ENCODE results near the gene ZNF506.
"Not testable (repeated sequence)": the region's sequence is repeated elsewhere in the genome, so short reads cannot be mapped to it uniquely, and the experiment has no call there.

The ZNF506 gene

DNA sequence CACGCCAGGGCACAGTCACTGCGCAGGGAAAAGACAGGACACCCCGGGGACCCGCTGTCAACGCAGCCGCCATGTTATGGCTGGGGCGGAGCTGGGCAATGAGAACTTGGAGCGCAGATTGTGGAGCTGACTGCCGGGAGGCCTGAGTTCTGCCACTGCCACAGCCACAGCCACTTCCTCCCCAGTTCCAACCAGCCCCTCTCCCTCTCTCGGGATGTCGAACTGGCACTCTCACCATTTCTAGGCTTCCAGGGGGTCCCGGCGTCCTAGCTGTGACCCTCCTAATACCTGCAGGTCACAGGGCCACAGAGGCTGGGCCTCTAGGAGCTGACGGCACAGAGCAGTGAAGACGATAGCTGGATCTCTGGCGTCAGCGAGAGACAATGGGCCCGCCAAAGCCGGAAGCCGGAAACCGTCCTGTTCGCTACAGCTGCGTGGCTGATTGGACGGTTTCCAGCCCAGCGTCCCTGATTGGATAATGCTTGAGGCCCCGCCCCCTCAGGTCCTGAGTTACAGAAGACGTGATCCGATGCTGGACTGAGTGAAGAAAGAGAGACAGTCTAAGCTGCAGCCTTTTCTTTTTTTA lies at the start of gene ZNF506:
ZNF506 (minus strand) TSS at position 385 of the 586 bp plus-strand sequence; CDS start at position 238, 147 bp downstream.
- peak; percentile 94 to 97 (median 95) for DNase-seq (ENCODE audit: low read depth in 2 of 3, low spot score in 1 of 3)

DNA sequence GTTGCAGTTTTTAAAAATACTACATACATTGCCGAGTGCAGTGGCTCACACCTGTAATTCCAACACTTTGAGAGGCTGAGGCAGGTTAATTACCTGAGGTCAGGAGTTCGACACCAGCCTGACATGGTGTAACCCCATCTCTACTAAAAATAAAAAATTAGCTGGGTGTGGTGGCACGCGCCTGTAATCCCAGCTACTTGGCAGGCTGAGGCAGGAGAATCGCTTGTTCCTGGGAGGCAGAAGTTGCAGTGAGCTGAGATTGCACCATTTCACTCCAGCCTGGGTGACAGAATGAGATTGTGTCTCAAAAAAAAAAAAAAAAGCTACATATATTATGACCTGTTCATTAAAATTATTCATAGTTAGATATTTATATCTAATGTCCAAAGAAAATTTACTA lies 48.5 kb upstream of the ZNF506 start:
- not testable (repeated sequence) for DNase-seq (ENCODE audit: low read depth in 2 of 3, low spot score in 1 of 3)

- DNase-seq (ENCODE audit: low read depth in 2 of 3, low spot score in 1 of 3): peak; percentile 28 to 40 (median 33)
Measured at GRCh38 chr19:19866611-19867248, 45.2 kb upstream of the ZNF506 start.

DNA sequence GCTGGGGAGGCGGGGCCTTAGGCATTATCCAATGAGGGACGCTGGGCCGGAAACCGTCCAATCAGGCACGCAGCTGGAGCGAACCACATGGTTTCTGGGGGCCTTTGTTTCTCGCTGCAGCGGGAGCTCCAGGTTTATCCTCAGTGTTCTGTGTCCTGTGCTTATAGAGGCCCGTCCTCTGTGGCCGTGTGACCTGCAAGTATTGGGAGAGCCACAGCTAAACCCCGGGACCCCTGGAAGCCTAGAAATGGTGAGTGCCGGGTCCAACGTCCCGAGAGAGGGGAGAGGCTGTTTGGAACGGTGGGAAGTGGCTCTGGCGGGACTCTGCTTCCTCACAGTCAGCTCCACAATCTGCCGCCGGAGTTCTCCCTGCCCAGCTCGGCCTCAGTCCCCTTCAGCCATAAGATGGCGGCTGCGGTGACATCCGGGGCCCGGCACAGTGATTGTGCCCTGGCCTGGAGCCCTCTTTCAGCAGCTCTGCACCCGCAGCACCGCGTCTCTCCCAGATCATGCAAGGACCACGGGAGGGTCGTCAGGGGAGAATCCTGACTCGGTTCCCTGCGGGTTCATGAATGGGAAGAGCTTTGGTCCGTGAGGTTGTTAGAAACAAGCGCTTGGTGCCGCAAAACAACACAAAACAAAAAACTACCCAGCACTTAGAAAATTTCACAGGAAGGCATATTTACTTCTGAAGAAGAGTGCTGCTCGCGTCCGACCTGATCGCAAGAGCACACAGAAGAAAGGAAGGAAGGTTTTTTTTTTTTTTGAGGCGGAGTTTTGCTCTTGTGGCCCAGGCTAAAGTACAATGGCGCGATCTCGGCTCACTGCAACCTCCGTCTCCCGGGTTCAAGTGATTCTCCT lies 44.4 kb upstream of the ZNF506 start, which contains the start of gene ZNF253:
ZNF253 (plus strand) TSS at position 133 of the 861 bp plus-strand sequence; CDS start at position 248, 115 bp downstream.
- DNase-seq (ENCODE audit: low read depth in 2 of 3, low spot score in 1 of 3): peak; percentile 92 to 95 (median 93)

DNA sequence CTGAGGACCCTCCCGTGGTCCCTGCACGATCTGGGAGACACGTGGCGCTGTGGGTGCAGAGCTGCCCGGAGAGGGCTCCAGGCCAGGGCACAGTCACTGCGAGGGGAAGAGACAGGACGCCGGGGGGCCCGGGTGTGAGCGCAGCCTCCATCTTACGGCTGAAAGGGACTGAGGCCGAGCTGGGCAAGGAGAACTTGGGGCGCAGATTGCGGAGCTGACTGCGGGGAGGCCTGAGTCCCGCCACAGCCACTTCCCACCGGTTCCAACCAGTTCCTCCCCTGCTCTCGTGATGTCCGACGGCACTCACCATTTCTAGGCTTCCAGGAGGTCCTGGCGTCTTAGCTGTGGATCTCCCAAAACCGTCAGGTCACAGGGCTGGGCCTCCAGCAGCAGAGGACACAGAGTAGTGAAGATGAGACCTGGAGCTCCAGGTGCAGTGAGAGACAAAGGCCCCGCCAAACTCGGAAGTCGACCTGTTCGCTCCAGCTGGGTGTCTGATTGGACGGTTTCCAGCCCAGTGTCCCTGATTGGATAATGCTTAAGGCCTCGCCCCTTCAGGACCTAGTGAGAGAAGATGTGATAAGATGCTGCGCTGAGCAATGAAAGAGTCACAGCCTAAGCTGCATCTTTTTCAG lies 39.3 kb upstream of the ZNF506 start:
- DNase-seq (ENCODE audit: low read depth in 2 of 3, low spot score in 1 of 3): peak in 1 of 3 donors; percentile 35

GRCh38 chr19:19858751-19859150 lies 37.2 kb upstream of the ZNF506 start:
- DNase-seq (ENCODE audit: low read depth in 2 of 3, low spot score in 1 of 3): no peak

- not testable (repeated sequence) for DNase-seq (ENCODE audit: low read depth in 2 of 3, low spot score in 1 of 3)
Measured at GRCh38 chr19:19851740-19852139, 30.2 kb upstream of the ZNF506 start.

DNA sequence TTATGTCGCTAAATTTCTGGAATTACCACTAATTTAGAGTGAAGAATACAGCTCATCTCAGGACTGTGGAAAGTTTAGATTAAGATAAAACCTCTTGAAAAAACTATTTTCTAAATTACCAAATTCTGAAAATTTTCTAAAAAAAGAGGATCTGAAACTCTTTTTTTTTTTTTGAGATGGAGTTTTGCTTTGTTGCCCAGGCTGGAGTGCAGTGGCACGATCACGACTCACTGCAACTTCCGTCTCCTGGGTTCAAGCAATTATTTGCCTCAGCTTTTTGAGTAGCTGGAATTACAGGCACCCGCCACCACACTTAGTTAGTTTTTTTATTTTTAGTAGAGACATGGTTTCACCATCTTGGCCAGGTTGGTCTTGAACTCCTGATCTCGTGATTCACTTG lies 27.5 kb upstream of the ZNF506 start:
- no peak for DNase-seq (ENCODE audit: low read depth in 2 of 3, low spot score in 1 of 3)

- DNase-seq (ENCODE audit: low read depth in 2 of 3, low spot score in 1 of 3): no peak
Measured at GRCh38 chr19:19847781-19848180, 26.2 kb upstream of the ZNF506 start.

DNA sequence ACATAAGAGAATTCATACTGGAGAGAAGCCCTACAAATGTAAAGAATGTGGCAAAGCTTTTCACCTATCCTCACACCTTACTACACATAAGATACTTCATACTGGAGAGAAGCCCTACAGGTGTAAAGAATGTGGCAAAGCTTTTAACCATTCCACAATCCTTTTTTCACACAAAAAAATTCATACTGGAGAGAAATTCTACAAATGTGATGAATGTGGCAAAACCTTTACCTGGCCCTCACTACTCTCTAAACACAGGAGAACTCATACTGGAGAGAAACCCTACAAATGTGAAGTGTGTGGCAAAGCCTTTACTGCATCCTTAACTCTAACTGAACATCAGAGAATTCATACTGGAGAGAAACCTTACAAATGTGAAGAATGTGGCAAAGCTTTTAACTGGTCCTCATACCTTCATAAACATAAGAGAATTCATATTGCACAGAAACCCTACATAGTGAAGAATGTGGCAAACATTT lies 14.0 kb upstream of the ZNF506 start:
- DNase-seq (ENCODE audit: low read depth in 2 of 3, low spot score in 1 of 3): no peak

DNA sequence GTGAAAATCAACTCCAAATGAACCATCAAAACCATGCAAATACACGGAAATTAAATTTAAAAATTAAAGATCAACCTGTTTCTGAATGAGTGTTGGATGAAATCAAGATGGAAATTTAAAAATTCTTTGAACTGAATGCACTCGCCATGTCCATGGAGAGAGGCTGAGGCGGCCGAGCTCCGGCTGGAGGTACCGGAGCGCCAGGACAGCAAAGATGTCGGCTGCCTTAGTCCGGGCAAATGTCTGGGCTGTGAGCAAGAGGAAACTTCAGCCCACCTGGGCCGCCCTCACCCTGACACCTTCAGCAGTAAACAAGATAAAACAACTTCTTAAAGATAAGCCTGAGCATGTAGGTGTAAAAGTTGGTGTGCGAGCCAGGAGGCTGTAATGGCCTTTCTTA lies 5.3 kb upstream of the ZNF506 start:
- DNase-seq (ENCODE audit: low read depth in 2 of 3, low spot score in 1 of 3): no peak

- no peak for DNase-seq (ENCODE audit: low read depth in 2 of 3, low spot score in 1 of 3)
Measured at GRCh38 chr19:19823916-19824315, 2.4 kb upstream of the ZNF506 start.

DNA sequence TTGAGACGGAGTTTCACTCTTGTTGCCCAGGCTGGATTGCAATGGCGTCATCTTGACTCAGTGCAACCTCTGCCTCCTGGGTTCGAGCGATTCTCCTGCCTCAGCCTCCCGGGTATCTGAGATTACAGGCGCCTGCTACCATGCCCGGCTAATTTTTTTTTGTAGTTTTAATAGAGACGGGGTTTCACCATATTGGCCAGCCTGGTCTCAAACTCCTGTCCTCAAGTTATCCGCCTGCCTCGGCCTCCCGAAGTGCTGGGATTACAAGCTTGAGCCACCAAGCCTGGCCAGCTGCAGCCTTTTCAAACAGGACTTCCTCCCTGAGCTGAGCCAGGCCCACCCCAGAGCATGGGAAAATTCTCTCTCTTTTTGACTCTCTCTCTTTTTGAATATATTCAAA lies 426 bp upstream of the ZNF506 start:
- not testable (repeated sequence) for DNase-seq (ENCODE audit: low read depth in 2 of 3, low spot score in 1 of 3)

DNA sequence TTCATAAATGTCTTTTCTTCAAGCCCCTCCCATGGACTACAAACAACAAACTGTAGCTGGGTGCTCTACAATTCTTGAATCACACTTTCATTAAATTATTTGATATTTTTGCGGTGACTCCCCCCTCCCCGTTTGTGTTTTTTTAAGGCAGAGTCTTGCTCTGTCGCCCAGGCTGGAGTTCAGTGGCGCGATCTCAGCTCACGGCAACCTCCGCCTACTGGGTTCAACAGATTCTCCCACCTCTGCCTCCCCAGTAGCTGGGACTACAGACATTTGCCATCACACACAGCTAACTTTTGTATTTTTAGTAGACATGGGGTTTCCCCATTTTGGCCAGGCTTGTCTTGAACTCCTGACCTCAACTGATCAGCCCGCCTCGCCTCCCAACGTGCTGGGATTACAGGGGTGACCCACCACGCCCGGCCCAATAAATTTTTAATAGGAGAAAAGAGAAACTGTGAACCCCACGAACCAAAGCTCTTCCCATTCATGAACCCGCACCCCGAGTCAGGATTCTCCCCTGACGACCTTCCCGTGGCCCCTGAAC lies 703 bp downstream of the ZNF506 start:
- no peak for DNase-seq (ENCODE audit: low read depth in 2 of 3, low spot score in 1 of 3)

GRCh38 chr19:19817357-19817756 lies 4.2 kb downstream of the ZNF506 start:
- peak; percentile 25 to 57 (median 32) for DNase-seq (ENCODE audit: low read depth in 2 of 3, low spot score in 1 of 3)

GRCh38 chr19:19816679-19817078 lies 4.9 kb downstream of the ZNF506 start:
- DNase-seq (ENCODE audit: low read depth in 2 of 3, low spot score in 1 of 3): no peak

- DNase-seq (ENCODE audit: low read depth in 2 of 3, low spot score in 1 of 3): not testable (repeated sequence)
Measured at GRCh38 chr19:19811999-19812398, 9.6 kb downstream of the ZNF506 start.

GRCh38 chr19:19805480-19805879 lies 16.1 kb downstream of the ZNF506 start:
- no peak for DNase-seq (ENCODE audit: low read depth in 2 of 3, low spot score in 1 of 3)

GRCh38 chr19:19788015-19788414 lies 33.5 kb downstream of the ZNF506 start:
- DNase-seq (ENCODE audit: low read depth in 2 of 3, low spot score in 1 of 3): no peak

- DNase-seq (ENCODE audit: low read depth in 2 of 3, low spot score in 1 of 3): not testable (repeated sequence)
Measured at GRCh38 chr19:19785476-19785875, 36.1 kb downstream of the ZNF506 start.

- peak in 2 of 3 donors; percentile 24 to 47 for DNase-seq (ENCODE audit: low read depth in 2 of 3, low spot score in 1 of 3)
Measured at GRCh38 chr19:19782783-19783182, 38.8 kb downstream of the ZNF506 start.

Measured in stimulated activated CD4-positive, alpha-beta T cell treated with anti-CD3 and anti-CD28 coated beads, Interleukin-12 subunit alpha, Interleukin-12 subunit beta, amount 100 ng/mL, for 48 hours (primary cell).